A549 (cell line): ENCODE data around the gene REN.

ENCODE experiments used
- CEBPB ChIP-seq, 2 experiments: fragments of >200 bp in 1 of 2; sonication (Bioruptor Twin) in 1 of 2; formaldehyde crosslinking in 1 of 2; IDR thresholded peaks; 2 replicates each; pipeline ENCODE4 v1.6.1; 2012 to 2016
- CHD2 ChIP-seq: fragments of 150-350 bp; IDR thresholded peaks from 2 replicates; pipeline ENCODE4 v1.6.1; 2014; ENCODE audit warnings: low read length; ENCODE audit not compliant: partially characterized antibody
- HDAC2 ChIP-seq: fragments of 200-600 bp; sonication (generic); IDR thresholded peaks from 2 replicates; pipeline ENCODE4 v1.6.1; 2016
- MAFK ChIP-seq: fragments of 450-650 bp; IDR thresholded peaks from 2 replicates; pipeline ENCODE4 v1.6.1; 2014; ENCODE audit not compliant: partially characterized antibody
- POLR2A ChIP-seq: IDR thresholded peaks from 2 replicates; pipeline ENCODE4 v1.6.1; 2012; ENCODE audit warnings: mild to moderate bottlenecking, low read length
- RAD21 ChIP-seq, 2 experiments: fragments of >200 bp in 1 of 2; sonication (Bioruptor Twin) in 1 of 2; formaldehyde crosslinking in 1 of 2; IDR thresholded peaks in 1 of 2; conservative IDR thresholded peaks in 1 of 2; 2 replicates in 1 of 2; 3 replicates in 1 of 2; pipeline ENCODE4 v1.6.1; 2012 to 2018; ENCODE audit warnings: inconsistent platforms in 1 of 2
- TF ChIP-seq, protein P1 (sequence below): fragments of >200 bp; sonication (Bioruptor Twin); formaldehyde crosslinking; IDR thresholded peaks from 3 replicates; pipeline ENCODE4 v1.5.1; 2016

DNA sequence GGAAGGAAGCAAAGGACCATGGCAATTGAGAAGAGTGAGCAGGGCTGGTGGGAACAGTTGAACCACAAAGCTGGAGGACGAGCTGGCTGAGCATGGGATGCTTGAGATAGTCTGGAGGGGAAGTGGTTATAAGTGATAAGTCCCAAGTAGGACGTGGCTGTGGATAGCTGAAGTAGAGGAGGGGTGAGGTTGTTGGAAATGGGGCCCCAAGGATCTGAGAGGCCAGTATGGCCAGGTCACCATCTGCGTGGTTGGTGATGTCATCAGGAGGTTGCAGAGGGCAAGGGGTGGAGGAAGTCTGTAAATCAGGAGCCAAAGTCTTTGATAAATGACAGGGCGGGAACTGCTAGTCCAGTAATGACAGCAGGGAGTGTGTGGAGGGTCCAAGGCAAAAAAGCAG is 11.0 kb upstream of the REN start:
- TF ChIP-seq MAFK (no peak), POLR2A (no peak), HDAC2 (no peak), CEBPB (IDR thresholded peaks at IDR 0.05) (no peak), CHD2 (no peak), RAD21 (conservative IDR thresholded peaks at IDR 0.05 in 1 of 2, IDR thresholded peaks at IDR 0.05 in 1 of 2) (no peak)
- TF ChIP-seq, protein P1, sequence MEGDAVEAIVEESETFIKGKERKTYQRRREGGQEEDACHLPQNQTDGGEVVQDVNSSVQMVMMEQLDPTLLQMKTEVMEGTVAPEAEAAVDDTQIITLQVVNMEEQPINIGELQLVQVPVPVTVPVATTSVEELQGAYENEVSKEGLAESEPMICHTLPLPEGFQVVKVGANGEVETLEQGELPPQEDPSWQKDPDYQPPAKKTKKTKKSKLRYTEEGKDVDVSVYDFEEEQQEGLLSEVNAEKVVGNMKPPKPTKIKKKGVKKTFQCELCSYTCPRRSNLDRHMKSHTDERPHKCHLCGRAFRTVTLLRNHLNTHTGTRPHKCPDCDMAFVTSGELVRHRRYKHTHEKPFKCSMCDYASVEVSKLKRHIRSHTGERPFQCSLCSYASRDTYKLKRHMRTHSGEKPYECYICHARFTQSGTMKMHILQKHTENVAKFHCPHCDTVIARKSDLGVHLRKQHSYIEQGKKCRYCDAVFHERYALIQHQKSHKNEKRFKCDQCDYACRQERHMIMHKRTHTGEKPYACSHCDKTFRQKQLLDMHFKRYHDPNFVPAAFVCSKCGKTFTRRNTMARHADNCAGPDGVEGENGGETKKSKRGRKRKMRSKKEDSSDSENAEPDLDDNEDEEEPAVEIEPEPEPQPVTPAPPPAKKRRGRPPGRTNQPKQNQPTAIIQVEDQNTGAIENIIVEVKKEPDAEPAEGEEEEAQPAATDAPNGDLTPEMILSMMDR, result no peak
